HG03045 (cell line): ENCODE data around the gene MXD4.

Experiments used
- ATAC-seq: cut with Tn5 transposase; IDR thresholded peaks from one replicate; pipeline ENCODE4 v1.9.1; 2021; ENCODE audit warnings: mild to moderate bottlenecking, moderate library complexity; ENCODE audit not compliant: unreplicated experiment

MXD4 gene

DNA sequence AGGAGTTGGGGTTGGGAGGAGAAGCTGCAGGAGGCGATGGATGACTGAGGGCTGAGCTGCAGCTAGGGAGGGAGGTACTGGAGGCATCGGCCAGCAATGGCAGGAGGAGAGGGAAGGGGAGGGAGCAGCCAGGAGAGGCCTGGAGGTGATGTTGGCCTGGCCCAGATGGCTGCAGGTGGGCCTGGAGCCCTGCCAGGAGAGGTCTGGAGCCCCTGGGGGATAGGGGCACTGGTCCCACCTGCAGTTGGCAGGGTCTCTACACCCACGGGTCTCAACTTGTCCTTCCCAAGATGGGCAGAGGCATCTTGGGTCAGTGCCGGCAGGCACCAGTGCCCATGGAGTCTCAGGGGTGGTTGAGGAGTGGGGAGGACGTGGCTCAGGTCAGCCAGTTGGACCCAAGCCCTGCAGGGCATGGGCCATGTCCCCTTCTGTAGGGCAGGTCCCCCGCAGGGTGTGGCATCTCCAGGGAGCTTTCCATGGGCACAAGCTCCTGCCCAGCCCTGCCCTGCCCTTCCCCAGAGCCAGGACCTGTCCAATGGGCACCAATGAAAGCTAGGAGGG lies 2.7 kb upstream of the MXD4 start:
- ATAC-seq, result no peak

DNA sequence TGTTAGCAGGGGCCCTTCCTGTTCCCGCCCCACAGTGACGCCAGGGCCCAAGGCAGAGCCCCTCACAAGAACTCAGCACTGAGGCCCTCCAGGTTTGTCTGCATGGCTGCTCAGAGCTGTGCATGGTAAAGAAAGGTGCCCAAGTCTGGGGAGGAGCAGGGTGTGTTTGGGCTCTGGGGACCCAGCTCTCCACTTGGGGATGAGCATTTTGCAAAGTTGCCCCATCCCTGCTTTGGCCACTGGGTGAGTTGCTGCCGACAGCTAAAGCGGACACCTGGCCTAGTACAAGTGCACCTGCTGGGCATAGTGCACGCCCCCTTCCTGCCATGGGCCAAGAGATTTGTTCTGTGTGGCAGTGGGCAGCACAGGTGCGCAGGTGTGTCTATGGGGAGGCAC lies 2.0 kb upstream of the MXD4 start:
- no peak for ATAC-seq

DNA sequence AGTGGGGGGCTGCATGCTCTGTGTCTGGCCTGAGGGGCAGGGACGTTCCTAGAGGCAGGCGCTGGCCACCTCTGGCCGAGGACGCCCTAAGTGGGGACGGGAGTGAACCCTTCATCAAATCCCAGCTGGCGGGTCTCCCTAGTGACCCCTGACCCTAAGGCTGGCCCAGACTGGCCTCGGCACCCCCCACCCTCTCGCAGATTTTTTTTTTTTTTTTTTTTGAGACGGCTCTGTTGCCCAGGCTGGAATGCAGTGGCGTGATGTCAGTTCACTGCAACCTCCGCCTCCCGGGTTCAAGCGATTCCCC lies 988 bp upstream of the MXD4 start:
- no peak for ATAC-seq

DNA sequence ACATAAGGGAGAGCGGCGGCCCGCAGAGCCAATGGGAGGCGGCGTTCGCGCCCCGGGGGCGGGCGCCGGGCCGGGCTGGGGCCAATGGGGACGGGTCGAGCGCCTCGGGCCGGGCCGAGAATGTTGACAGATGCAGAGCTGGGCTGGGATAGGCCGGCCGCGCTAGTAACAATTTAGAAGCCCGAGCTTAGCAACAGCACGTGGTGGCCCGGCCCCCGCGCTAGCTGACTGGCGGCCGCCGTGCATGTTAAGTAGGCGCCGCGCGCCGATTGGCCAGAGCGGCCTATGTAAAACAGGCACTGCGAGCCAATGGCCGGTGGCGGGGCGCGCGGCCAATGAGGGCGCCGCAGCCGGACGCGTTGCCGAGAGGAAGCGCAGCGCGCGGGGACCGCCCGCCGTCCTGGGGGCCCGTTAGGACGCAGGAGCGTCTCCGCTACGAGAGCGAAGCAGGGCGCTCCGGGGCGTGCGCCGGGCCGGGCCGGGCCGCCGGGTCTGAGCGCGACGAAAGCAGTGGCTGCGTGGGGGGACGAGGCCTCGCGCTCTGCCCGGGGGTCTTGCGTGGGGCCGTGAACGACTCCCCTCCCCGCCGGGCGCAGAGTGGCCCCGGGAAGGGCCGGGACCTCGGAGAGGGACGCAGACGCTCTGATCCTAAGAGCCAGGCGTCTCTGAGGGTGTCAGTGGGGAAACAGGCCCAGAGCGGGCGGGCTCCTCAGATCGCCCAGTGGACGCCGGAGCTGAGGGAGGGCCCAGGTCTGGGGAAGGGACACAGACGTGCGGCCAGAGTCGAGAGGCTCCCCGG lies 435 bp upstream of the MXD4 start:
- peak; percentile 90 for ATAC-seq

DNA sequence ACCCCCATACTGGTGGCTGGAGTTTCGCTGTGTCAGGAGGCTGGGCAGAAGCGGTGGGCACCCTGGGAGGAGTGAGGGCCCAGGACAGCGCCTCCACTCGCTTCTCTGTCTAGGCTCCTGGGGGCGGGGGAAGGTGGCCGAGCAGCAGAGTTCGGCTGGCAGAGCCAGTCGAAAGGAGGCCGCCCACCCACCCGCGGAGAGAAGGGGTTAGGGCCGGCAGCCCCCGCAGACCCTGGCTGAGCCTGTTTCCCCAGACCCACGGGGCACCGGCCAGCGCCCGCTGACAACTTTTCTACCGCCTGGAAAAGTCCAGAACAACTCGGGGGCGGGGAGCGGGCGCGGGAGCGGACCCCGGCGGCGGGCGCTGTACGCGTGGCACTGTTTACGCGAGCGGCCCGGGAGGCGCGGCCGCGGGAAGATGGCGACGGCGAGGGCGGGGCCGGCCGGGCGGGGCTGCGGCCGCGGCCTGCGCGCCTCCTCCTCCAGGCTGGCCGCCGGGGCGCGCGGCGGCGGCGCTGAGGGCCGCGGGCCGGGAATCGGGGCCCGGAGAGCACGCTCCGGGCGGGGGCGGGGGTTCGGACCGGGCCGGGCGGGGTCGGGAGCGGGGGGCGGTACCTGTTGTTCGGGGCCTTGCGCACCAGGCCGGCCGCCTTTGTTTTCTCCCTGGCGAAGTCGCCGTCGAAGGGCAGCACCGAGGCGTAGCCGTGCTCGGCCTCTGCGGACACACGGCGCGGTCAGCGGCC lies 628 bp downstream of the MXD4 start:
- peak; percentile 22 for ATAC-seq

DNA sequence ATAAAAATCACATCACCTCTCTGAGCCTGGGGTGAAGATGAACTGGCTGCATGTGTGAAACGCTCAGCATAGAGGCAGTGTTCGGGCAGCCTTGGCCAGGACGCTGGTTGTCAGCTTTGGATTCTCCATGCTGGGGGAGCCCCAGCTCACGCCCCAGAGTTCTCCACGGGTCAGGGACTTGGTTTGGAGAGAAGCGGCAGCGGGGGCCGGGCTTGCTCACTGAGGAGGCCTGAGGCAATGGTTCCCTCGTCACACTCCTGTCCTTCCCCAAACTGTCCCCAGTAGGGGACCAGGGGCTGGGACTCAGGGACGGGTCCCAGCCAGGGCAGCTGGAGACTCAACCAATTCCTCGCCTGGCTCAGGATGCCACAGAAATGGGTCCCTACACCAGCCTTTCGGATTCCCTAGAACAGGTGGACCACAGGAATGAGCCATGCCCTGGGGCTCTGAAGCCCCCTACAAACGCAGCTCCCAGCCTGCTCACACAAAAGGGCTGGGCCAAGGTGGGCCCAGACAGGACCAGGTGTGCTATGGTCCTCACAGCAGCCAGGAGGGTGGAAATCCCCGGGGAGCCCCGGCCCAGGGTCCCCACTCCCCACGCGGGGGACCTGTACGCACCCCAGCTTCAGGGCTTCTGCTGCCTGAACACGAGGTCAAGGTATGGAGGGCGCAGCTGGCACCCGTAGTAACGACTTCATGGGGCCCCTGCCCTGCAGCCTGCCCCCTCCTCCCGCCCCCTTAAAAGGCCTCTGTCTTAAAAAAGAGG lies 1.4 kb downstream of the MXD4 start:
- no peak for ATAC-seq

DNA sequence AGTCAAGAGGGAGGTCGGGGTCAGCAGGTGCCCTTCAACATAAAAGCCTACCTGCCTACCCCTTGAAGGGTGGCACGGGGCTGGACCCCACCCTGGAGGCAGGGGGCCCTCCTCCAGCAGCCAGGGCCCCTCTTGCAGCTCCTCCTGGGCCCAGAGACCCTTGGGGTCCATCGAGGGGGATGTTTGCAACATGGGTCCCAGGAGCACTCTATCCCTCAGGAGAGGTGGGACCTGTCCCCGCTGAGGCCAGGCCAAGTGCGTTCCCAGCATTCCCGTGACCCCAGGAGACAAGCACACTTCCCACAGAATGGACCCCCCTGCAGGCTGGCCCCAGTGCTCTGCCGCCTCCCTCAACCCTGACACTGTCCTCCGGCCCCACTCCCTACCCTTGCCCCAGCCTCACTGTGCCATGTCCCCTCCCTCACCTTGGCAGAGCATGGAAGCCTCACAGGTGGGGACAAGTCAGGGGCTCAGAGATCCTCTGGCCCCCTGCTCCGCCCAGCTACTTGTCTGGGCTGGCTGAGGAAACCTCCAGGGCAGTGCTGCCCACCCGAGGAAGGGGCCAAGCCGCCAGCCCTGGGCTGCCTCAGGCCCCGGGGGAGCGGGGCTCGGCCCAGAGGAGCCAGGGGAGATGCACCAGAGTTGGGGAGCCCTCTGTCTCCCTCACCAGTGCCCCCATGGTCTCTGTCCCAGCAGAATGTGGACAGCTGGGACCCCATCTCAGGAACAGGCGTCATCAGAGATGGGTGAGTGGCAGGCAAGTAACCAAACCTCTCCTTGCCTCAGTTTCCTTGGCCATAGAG lies 2.2 kb downstream of the MXD4 start:
- ATAC-seq, result no peak

DNA sequence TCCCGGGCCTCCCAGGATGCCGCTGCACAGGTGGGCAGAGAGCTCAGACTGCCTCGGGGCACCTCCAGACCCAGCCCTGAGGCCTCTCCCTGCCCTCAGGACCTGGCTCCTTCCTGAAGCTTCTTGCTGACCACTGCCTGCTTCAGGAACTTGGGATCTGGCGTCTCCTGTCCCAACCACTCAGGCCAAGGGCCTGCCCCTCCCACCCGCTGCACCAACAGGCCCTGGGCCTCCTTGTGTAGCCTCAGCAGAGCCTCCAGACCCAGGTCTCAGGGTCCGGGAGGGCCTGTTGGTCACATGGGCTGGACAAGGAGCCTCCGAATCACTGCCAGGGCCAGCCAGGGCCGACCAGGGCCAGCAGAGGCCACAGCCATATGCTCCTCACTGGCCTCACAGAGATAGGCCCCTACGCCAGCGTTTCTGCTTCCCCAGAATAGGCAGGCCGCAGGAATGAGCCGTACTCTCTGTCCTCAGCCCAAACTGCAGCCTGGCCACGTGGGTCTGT lies 2.8 kb downstream of the MXD4 start:
- no peak for ATAC-seq

DNA sequence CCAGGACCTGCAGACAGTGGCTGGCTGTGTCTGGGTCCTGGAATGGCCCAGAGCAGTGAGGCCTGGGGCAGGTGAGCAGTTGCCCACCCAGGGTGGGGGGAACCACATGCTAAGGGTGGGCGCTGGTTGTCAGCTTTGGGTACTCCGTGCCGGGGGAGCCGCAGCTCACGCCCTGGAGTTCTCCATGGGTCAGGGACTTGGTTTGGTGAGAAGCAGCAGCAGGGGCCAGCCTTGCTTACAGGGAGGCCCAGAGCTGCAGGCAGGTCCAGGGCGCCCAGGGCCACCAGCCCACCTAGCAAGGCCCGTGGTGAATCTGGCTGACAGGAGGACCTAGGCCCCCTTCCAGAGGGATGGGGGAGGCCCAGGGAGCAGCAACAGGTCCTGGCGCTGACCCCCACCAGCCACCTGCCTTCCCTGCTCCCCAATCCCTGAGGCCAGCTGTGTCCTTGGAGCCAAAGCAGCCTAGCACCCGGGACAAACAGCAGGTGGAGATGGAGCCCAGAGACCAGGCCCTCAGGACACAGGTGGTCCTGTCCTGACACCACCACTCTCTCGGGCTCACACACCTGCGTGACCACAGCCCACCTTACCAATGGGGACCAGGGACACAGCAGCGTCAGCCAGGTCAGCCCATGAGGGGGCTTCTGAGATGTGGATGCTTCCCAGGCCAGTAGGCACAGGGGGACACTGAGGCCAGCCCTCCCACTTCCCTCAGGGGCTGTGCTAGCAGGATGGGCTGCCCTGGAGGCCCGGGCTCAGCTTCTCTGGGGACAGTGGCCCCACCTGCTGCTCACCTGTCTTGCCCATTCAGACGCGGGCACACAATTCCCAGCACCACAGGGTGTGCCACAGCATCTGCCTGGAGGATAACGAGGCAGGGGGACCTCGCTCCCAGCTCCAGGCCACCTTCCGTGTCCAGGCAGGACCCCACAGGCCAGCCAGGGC lies 3.5 kb downstream of the MXD4 start:
- ATAC-seq, result no peak

DNA sequence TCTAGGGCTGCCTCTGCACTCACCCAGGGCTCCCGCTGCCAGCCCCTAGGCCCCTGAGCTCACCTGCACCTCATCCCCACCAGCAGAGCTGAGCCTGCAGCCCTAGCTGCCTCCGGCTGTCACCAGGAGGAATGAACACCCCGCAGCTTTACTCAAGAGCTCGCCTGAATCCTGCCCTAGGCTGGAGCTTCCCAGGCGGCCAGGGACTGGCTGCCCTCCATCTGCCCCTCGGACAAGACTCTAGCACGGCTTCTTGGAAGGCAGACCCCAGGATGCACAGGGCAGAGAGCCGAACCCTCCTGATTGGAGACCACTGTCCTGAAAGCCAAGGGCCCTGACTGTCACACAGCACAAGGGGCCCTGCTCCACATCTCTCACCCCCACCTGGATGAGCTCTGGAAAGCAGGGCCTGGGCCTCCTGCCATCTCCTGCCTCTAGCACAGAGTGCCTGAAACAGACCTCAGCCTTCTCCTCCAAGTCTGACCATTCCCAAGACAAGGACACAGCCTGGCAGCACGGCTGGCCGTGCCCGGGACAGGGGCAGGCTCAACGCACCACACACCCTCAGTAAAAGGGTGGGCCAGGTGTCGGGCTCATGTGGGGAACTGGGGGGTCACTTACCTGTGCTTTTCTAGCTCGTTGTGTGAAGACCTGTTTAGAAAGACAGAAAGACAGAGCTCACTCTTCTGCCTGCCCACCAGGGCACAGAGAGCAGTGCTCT lies 4.4 kb downstream of the MXD4 start:
- ATAC-seq, result no peak

DNA sequence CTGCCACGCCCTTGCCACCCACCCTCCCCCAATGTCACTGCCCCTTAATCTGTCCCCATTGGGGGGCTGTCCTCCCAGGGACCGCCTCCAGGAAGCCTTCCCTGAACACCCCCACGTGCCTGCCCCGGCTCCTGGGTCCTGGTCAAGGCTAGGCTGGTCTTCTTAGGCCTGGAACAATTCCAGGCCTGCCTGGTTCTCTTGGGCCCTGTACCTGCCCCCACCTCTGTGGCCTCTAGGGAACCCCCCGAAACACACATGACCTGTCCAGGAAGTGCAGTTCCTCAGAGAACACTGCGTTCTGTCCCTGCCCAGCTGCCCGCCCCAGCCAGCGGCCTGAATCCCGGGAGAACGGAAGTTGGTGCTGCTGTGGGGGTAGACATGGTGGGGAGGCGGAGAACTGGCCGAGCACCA lies 5.1 kb downstream of the MXD4 start:
- no peak for ATAC-seq

DNA sequence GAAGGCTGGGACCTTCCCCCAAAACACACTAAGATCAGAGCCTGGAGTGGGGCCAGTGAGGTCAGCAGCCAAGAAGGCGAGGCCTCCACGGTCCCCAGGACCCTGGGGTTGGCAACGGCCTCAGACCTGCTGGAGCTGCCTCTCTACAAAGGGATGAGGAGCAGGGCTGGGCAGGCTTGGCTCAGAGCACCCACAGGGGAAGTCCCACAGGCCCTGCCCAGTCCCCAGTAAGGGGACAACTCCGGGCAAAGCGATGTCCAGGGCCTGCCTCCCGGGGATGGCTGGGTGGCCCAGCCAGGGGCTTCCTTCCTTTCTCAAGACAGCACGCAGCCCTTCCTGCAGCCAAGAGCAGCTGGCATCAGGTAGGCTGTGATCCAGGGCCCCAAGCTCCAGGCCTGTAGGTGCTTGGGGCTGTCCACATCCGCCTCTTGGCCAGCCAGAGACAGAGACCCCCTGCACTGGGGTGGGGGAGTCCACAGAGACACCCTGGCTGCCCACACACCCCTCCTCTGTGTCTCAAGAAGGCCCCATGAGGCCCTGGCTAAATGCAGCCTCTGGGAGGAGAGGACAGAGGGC lies 5.7 kb downstream of the MXD4 start:
- no peak for ATAC-seq

DNA sequence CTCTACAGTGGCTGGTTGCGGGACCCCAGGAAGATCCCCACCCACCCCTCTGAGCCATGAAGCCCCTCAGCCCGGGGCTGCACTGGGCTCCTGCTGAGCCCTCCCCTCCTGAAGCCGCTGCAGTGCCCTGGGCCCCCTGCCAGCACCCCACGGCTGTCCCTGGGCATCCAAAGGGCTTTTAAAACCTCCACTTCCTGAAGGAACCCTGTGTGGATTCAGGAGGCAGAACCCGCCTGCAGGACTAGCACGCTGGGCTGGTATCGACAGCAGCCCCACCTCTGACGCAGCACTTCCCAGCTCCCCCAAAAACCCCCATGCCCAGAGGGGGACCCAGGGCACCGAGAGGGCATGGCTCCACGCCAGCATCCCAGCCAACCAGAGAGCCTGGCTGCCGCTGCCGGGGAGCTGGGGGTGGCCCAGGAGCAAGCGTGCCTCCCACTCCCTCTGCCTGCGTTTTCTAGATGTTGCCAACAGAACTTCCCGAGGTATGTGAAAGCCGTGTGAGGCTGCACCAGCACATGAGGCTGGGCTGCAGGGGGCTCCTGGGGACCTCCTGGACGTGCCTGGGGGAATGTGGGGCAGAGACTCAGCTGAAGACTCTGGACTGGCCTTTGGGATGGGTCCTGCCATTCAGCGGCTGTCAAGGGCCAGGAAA lies 6.3 kb downstream of the MXD4 start:
- ATAC-seq, result no peak

DNA sequence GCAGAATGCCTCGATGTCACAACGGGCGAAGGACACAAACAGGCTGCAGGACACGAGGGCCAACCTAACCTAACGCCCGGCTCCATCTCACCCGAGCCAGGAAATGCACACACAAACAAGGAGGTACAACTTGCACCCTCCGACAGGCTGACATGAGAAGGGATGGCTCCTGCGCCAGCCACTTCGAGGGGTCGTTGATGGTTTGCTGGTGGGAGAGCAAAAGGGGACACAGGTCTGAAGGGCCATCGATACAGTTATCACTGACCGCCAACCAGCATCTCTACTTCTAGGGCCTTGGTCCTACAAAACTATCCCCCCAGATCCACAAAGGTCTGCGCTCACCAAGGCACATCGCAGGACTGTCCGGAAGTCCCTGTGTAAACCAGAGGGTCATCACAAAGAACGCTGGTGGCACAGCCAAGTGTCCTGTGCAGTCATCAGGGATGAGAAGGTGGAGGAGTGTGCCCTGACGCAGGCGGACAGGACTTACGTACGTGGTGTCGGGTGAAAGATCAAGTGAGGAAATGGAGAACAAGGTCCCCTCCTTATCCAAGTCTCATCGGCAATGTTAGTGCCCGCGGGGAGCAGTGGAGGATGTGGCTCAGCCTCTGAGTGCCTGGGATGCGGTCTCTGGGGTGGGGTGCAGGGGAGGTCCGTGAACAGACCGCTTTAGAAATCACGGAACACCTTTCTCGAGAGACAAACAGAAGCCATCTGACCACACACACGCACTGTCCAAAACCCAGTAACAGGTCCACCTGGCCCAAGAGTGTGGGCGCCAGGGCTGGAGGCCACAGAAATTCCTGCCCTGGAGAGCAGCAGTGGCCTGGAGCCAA lies 7.0 kb downstream of the MXD4 start:
- no peak for ATAC-seq

DNA sequence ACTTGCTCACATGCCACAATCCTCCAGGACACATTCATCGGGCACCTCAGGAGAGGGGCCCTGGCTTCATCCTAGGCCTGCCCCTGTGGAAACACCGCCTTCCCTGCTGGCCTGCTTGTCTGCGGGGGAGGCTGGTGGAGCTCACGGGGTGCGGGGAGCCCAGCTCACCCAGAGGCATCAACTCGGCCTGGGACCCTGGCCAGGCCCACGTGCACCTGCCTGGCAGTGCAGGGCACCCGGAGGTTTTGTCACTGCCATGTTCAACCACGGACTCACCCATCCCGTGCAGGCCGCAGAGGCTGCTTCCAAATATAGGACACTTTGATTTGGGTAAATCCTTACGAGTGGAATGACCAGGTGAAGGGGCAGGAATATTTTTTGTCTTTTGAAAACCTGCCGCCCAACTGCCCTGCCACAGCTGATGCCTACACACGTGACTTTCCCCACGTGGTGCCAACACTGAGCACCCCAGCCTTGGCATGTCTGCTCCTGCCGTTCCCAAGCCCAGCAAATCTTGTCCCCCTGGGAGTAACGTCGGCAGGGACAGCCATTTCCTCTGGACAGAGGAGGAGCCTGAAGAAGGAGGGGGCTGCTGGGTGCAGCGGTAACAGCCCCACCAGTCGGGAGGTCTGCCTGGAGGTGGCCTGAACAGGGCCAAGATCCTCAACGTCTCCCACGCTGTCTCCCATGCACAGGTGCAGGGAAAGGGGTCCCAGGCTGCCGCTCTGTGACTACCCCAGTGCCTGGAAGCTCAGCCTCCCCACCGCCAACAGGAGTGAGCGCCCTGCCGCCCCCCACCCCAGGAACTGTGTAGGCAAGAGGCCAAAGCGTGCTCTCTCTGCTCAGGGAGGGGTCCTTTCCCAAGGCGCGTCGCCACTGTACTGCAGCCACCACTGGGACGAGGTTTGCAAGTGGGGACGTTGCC lies 8.5 kb downstream of the MXD4 start:
- no peak for ATAC-seq

DNA sequence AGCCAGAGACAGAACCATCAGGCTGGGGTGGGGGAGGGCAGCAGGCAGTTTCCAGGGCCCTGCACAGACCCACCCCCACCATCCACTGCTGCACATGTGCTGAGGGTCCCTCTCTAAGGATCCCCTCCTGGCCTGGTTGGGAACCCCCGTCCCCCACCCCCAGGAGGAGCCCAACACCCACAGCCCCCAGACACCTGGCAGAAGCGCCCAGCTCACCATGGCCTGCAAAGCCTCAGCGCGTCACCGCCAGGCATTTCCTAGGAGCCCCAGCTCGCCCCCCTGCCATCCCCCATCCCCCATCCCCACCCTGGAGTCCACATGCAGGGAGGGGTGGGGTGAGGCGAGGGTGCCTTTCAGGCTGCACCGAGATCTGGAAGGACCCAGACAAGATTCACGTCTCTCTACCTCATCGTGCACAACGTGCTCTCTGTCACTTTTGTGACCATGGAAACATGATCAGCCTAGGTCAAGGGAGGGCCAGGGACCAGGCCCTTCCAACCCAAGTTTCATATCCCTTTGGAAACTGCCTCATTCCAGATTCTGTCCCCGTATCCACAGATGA lies 9.3 kb downstream of the MXD4 start:
- no peak for ATAC-seq
